Keratinocyte (primary cell): Measurements from ENCODE around the gene BRINP3.

Experiments
- CTCF ChIP-seq, 3 experiments: IDR thresholded peaks in 1 of 3; conservative IDR thresholded peaks in 1 of 3; optimal IDR thresholded peaks in 1 of 3; 2 replicates in 2 of 3; 3 replicates in 1 of 3; pipeline versions ENCODE3 to v1.5.1; 2011; ENCODE audit warnings: low read length in 3 of 3, mild to moderate bottlenecking in 3 of 3, moderate library complexity in 2 of 3, control low read depth in 1 of 3, inconsistent platforms in 1 of 3; ENCODE audit not compliant: insufficient read depth in 2 of 3; ENCODE audit errors: extremely low read depth in 1 of 3
- EZH2 ChIP-seq: IDR thresholded peaks from one replicate; pipeline ENCODE4 v1.6.1; 2012; ENCODE audit warnings: inconsistent platforms, mild to moderate bottlenecking, low read length, moderate library complexity

DNA sequence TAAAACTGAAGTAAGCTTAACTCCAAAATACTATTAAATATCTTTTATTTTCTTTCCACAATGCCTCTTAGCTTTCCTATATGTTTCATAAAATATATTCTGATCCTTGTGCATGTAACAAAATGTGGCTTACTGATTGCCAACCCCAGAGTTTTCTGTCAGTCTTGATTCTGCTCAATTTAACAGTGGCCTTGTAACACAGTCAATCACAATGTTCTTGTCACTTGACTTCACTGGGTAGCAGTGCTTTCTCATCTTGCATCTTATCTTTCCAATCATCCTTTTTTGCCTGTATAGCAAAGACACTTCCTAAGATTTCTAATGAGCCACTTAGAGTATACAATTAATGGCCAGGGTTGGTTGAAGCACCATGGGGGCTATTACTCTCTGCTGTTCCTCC is 19.9 kb upstream of the BRINP3 start:
- no peak for TF ChIP-seq CTCF (optimal IDR thresholded peaks at IDR 0.05 in 1 of 3, IDR thresholded peaks at IDR 0.05 in 1 of 3, conservative IDR thresholded peaks at IDR 0.05 in 1 of 3; ENCODE audit: extremely low read depth in 1 of 3, insufficient read depth in 2 of 3, low read length in 3 of 3)
- no peak for TF ChIP-seq EZH2
